Measurements from ENCODE around the gene MYBL2.
A peak's percentile ranks its signal among the peaks of the same experiment; 100 is the strongest.

MYBL2 gene

GRCh38 chr20:43658723-43659419, 8.0 kb upstream of the MYBL2 start:
- Histone ChIP-seq H3K36me3 (ENCODE audit: control insufficient read depth, insufficient read depth, low read length) (no peaks in the 10 kb centered on the region), H3K27ac (ENCODE audit: insufficient read depth, low read length, poor library complexity, severe bottlenecking) (no peak overlapping the region), H3K9me3 (ENCODE audit: control insufficient read depth, low read length) (no peaks in the 10 kb centered on the region), H3K4me3 (ENCODE audit: insufficient read depth, low read depth, low read length, poor library complexity, severe bottlenecking) (no peak overlapping the region), H3K27me3 (replicated peaks; ENCODE audit: control insufficient read depth, insufficient read depth, low read length, poor library complexity, severe bottlenecking) (no peaks in the 10 kb centered on the region), H3K4me1 (ENCODE audit: control insufficient read depth, insufficient read depth, low read length, poor library complexity, severe bottlenecking) (peaks cover 6% of the 10 kb centered on the region)
- DNase-seq, result no peak

- no peaks in the 10 kb centered on the region for H3K36me3 ChIP-seq (ENCODE audit: control insufficient read depth, insufficient read depth, low read length)
- no peak overlapping the region for H3K4me3 ChIP-seq (ENCODE audit: insufficient read depth, low read depth, low read length, poor library complexity, severe bottlenecking)
- H3K27me3 ChIP-seq (replicated peaks; ENCODE audit: control insufficient read depth, insufficient read depth, low read length, poor library complexity, severe bottlenecking), result no peaks in the 10 kb centered on the region
- no peak for DNase-seq
- no peaks in the 10 kb centered on the region for H3K9me3 ChIP-seq (ENCODE audit: control insufficient read depth, low read length)
- H3K4me1 ChIP-seq (ENCODE audit: control insufficient read depth, insufficient read depth, low read length, poor library complexity, severe bottlenecking), result peaks cover 13% of the 10 kb centered on the region
- H3K27ac ChIP-seq (ENCODE audit: insufficient read depth, low read length, poor library complexity, severe bottlenecking), result no peak overlapping the region
Measured at GRCh38 chr20:43662943-43663655, 3.8 kb upstream of the MYBL2 start.

GRCh38 chr20:43665466-43666176, 1.3 kb upstream of the MYBL2 start:
- Histone ChIP-seq H3K27me3 (replicated peaks; ENCODE audit: control insufficient read depth, insufficient read depth, low read length, poor library complexity, severe bottlenecking) (no peaks in the 10 kb centered on the region), H3K36me3 (ENCODE audit: control insufficient read depth, insufficient read depth, low read length) (no peaks in the 10 kb centered on the region), H3K27ac (ENCODE audit: insufficient read depth, low read length, poor library complexity, severe bottlenecking) (no peak overlapping the region), H3K4me1 (ENCODE audit: control insufficient read depth, insufficient read depth, low read length, poor library complexity, severe bottlenecking) (peaks cover 11% of the 10 kb centered on the region), H3K9me3 (ENCODE audit: control insufficient read depth, low read length) (no peaks in the 10 kb centered on the region), H3K4me3 (ENCODE audit: insufficient read depth, low read depth, low read length, poor library complexity, severe bottlenecking) (no peak overlapping the region)
- no peak for DNase-seq

GRCh38 chr20:43667341-43668132, 623 bp downstream of the MYBL2 start:
- no peak overlapping the region for H3K27ac ChIP-seq (ENCODE audit: insufficient read depth, low read length, poor library complexity, severe bottlenecking)
- no peak for DNase-seq

GRCh38 chr20:43669332-43669731, 2.4 kb downstream of the MYBL2 start:
- H3K4me1 ChIP-seq (ENCODE audit: control insufficient read depth, insufficient read depth, low read length, poor library complexity, severe bottlenecking), result peaks cover 11% of the 10 kb centered on the region
- DNase-seq, result no peak
- H3K4me3 ChIP-seq (ENCODE audit: insufficient read depth, low read depth, low read length, poor library complexity, severe bottlenecking), result no peak overlapping the region
- H3K36me3 ChIP-seq (ENCODE audit: control insufficient read depth, insufficient read depth, low read length), result no peaks in the 10 kb centered on the region
- H3K27ac ChIP-seq (ENCODE audit: insufficient read depth, low read length, poor library complexity, severe bottlenecking), result no peak overlapping the region
- no peaks in the 10 kb centered on the region for H3K27me3 ChIP-seq (replicated peaks; ENCODE audit: control insufficient read depth, insufficient read depth, low read length, poor library complexity, severe bottlenecking)
- H3K9me3 ChIP-seq (ENCODE audit: control insufficient read depth, low read length), result no peaks in the 10 kb centered on the region

More at GRCh38 chr20:43667341-43668132, 623 bp downstream of the MYBL2 start:
- Histone ChIP-seq H3K36me3 (ENCODE audit: control insufficient read depth, insufficient read depth, low read length) (no peaks in the 10 kb centered on the region), H3K4me1 (ENCODE audit: control insufficient read depth, insufficient read depth, low read length, poor library complexity, severe bottlenecking) (peaks cover 11% of the 10 kb centered on the region), H3K27me3 (replicated peaks; ENCODE audit: control insufficient read depth, insufficient read depth, low read length, poor library complexity, severe bottlenecking) (no peaks in the 10 kb centered on the region), H3K9me3 (ENCODE audit: control insufficient read depth, low read length) (no peaks in the 10 kb centered on the region), H3K4me3 (ENCODE audit: insufficient read depth, low read depth, low read length, poor library complexity, severe bottlenecking) (peak overlapping the region; percentile 7)

GRCh38 chr20:43670423-43670822, 3.5 kb downstream of the MYBL2 start:
- no peaks in the 10 kb centered on the region for H3K27me3 ChIP-seq (replicated peaks; ENCODE audit: control insufficient read depth, insufficient read depth, low read length, poor library complexity, severe bottlenecking)
- no peak for DNase-seq
- H3K4me3 ChIP-seq (ENCODE audit: insufficient read depth, low read depth, low read length, poor library complexity, severe bottlenecking), result no peak overlapping the region
- no peak overlapping the region for H3K27ac ChIP-seq (ENCODE audit: insufficient read depth, low read length, poor library complexity, severe bottlenecking)
- peaks cover 11% of the 10 kb centered on the region for H3K4me1 ChIP-seq (ENCODE audit: control insufficient read depth, insufficient read depth, low read length, poor library complexity, severe bottlenecking)
- no peaks in the 10 kb centered on the region for H3K36me3 ChIP-seq (ENCODE audit: control insufficient read depth, insufficient read depth, low read length)
- H3K9me3 ChIP-seq (ENCODE audit: control insufficient read depth, low read length), result no peaks in the 10 kb centered on the region

- no peaks in the 10 kb centered on the region for H3K27me3 ChIP-seq (replicated peaks; ENCODE audit: control insufficient read depth, insufficient read depth, low read length, poor library complexity, severe bottlenecking)
- H3K4me1 ChIP-seq (ENCODE audit: control insufficient read depth, insufficient read depth, low read length, poor library complexity, severe bottlenecking), result no peaks in the 10 kb centered on the region
- H3K9me3 ChIP-seq (ENCODE audit: control insufficient read depth, low read length), result no peaks in the 10 kb centered on the region
- no peak for DNase-seq
- no peaks in the 10 kb centered on the region for H3K36me3 ChIP-seq (ENCODE audit: control insufficient read depth, insufficient read depth, low read length)
- H3K27ac ChIP-seq (ENCODE audit: insufficient read depth, low read length, poor library complexity, severe bottlenecking), result no peak overlapping the region
- no peak overlapping the region for H3K4me3 ChIP-seq (ENCODE audit: insufficient read depth, low read depth, low read length, poor library complexity, severe bottlenecking)
Measured at GRCh38 chr20:43676368-43676767, 9.5 kb downstream of the MYBL2 start.

GRCh38 chr20:43680981-43681380, 14.1 kb downstream of the MYBL2 start:
- Histone ChIP-seq H3K4me1 (ENCODE audit: control insufficient read depth, insufficient read depth, low read length, poor library complexity, severe bottlenecking) (no peaks in the 10 kb centered on the region), H3K36me3 (ENCODE audit: control insufficient read depth, insufficient read depth, low read length) (no peaks in the 10 kb centered on the region), H3K27ac (ENCODE audit: insufficient read depth, low read length, poor library complexity, severe bottlenecking) (no peak overlapping the region), H3K27me3 (replicated peaks; ENCODE audit: control insufficient read depth, insufficient read depth, low read length, poor library complexity, severe bottlenecking) (no peaks in the 10 kb centered on the region), H3K4me3 (ENCODE audit: insufficient read depth, low read depth, low read length, poor library complexity, severe bottlenecking) (no peak overlapping the region), H3K9me3 (ENCODE audit: control insufficient read depth, low read length) (no peaks in the 10 kb centered on the region)
- no peak for DNase-seq

GRCh38 chr20:43681468-43681942, 14.6 kb downstream of the MYBL2 start:
- H3K27ac ChIP-seq (ENCODE audit: insufficient read depth, low read length, poor library complexity, severe bottlenecking), result no peak overlapping the region
- no peaks in the 10 kb centered on the region for H3K27me3 ChIP-seq (replicated peaks; ENCODE audit: control insufficient read depth, insufficient read depth, low read length, poor library complexity, severe bottlenecking)
- no peak for DNase-seq

More at GRCh38 chr20:43681468-43681942, 14.6 kb downstream of the MYBL2 start:
- Histone ChIP-seq H3K4me1 (ENCODE audit: control insufficient read depth, insufficient read depth, low read length, poor library complexity, severe bottlenecking) (no peaks in the 10 kb centered on the region), H3K36me3 (ENCODE audit: control insufficient read depth, insufficient read depth, low read length) (no peaks in the 10 kb centered on the region), H3K9me3 (ENCODE audit: control insufficient read depth, low read length) (no peaks in the 10 kb centered on the region), H3K4me3 (ENCODE audit: insufficient read depth, low read depth, low read length, poor library complexity, severe bottlenecking) (no peak overlapping the region)

Data from effector memory CD4-positive, alpha-beta T cell (primary cell).